GM21717 (cell line): ENCODE measurements around the gene C7orf57.
"Not testable (repeated sequence)": the region's sequence is repeated elsewhere in the genome, so short reads cannot be mapped to it uniquely, and the experiment has no call there.

Source experiments
- ATAC-seq: cut with Tn5 transposase; IDR thresholded peaks from one replicate; pipeline ENCODE4 v1.9.1; 2021; ENCODE audit warnings: mild to moderate bottlenecking, moderate library complexity; ENCODE audit not compliant: unreplicated experiment

Gene C7orf57

GRCh38 chr7:48035301-48035966, at the start of gene C7orf57:
Gene C7orf57, plus strand, starts transcription at chr7:48035543. Its CDS starts 766 bp downstream, at chr7:48036309.
- ATAC-seq: peak; percentile 99

GRCh38 chr7:47988496-47989386, 46.6 kb upstream of the C7orf57 start:
- ATAC-seq: no peak

- ATAC-seq: not testable (repeated sequence)
These were observed 45.5 kb upstream of the C7orf57 start for GRCh38 chr7:47989607-47990400.

GRCh38 chr7:47990592-47990991, 44.8 kb upstream of the C7orf57 start:
- no peak for ATAC-seq

GRCh38 chr7:47991270-47991669, 44.1 kb upstream of the C7orf57 start:
- ATAC-seq: no peak

- peak; percentile 99 for ATAC-seq
These were observed 43.5 kb upstream of the C7orf57 start for GRCh38 chr7:47991741-47992311.

GRCh38 chr7:47992446-47992845, 42.9 kb upstream of the C7orf57 start:
- no peak for ATAC-seq

- ATAC-seq: no peak
These were observed 35.9 kb upstream of the C7orf57 start for GRCh38 chr7:47999413-47999812.

GRCh38 chr7:48000164-48000563, 35.2 kb upstream of the C7orf57 start:
- ATAC-seq: not testable (repeated sequence)

- no peak for ATAC-seq
These were observed 31.3 kb upstream of the C7orf57 start for GRCh38 chr7:48004032-48004431.

GRCh38 chr7:48004638-48005037, 30.7 kb upstream of the C7orf57 start:
- ATAC-seq: no peak

GRCh38 chr7:48006866-48007265, 28.5 kb upstream of the C7orf57 start:
- ATAC-seq: no peak

- no peak for ATAC-seq
These were observed 26.1 kb upstream of the C7orf57 start for GRCh38 chr7:48009257-48009656.

GRCh38 chr7:48009954-48010353, 25.4 kb upstream of the C7orf57 start:
- no peak for ATAC-seq

GRCh38 chr7:48011323-48011722, 24.0 kb upstream of the C7orf57 start:
- no peak for ATAC-seq

- ATAC-seq: no peak
These were observed 23.4 kb upstream of the C7orf57 start for GRCh38 chr7:48011951-48012350.

- no peak for ATAC-seq
These were observed 18.7 kb upstream of the C7orf57 start for GRCh38 chr7:48016641-48017040.

GRCh38 chr7:48017674-48018073, 17.7 kb upstream of the C7orf57 start:
- no peak for ATAC-seq

- ATAC-seq: no peak
These were observed 9.7 kb upstream of the C7orf57 start for GRCh38 chr7:48025624-48026023.

- no peak for ATAC-seq
These were observed 6.4 kb upstream of the C7orf57 start, which contains the start of gene SUN3 for GRCh38 chr7:48028938-48029337. Gene SUN3, minus strand, starts transcription at chr7:48029107. Its CDS starts 169 bp downstream, at chr7:48028938.

- no peak for ATAC-seq
These were observed 4.2 kb upstream of the C7orf57 start for GRCh38 chr7:48031111-48031510.
